ENCODE results near the gene IRAK2. TPM values are rescaled to one million over a fixed set of nuclear protein-coding genes. Genes with fewer than 3 reads are reported as not detected.

Gene IRAK2
- total RNA-seq, 1 donor from 2014 or later = 0.20 TPM

DNA sequence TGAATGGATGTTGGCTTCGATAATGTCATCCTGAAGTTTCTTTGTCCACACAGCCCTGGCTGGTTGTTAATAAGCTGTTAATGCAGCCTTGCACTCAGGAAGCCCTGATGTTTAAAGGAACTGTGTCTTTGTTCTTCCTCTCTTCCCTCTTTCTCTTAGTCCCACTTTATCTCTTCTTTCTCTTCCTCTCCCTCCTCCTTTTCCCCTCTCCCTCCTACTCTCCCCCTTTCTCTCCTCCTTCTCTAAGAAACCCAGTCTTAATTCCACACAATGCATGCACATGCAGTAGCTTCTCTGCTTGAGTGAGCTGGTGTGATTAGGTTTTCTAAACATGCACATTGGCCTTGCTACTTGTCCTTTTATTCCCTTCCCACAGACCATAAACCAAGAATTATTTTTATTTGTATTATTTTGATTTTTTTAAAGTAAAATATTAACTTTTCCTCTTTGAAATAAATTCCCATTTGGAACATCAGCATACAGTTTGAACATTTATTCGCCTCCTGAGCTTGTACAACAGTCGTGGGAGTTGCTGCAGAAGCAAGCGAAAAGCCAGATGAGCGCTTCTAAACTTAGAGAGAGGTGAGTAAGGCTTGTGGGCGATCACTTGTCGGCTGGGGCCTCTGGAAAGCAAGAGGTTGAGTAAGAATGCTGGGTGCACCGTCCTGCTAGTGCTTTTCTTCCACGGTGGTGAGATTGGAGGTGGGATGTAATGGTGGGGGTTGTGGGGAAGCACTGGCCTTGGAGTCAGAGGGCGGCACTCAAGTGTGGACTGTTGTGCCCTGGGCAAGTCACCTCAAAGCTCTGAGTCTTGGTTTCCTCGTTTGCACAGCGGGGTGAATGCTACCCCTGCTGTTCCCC lies 120.8 kb downstream of the IRAK2 start:
- TF ChIP-seq, protein P1, sequence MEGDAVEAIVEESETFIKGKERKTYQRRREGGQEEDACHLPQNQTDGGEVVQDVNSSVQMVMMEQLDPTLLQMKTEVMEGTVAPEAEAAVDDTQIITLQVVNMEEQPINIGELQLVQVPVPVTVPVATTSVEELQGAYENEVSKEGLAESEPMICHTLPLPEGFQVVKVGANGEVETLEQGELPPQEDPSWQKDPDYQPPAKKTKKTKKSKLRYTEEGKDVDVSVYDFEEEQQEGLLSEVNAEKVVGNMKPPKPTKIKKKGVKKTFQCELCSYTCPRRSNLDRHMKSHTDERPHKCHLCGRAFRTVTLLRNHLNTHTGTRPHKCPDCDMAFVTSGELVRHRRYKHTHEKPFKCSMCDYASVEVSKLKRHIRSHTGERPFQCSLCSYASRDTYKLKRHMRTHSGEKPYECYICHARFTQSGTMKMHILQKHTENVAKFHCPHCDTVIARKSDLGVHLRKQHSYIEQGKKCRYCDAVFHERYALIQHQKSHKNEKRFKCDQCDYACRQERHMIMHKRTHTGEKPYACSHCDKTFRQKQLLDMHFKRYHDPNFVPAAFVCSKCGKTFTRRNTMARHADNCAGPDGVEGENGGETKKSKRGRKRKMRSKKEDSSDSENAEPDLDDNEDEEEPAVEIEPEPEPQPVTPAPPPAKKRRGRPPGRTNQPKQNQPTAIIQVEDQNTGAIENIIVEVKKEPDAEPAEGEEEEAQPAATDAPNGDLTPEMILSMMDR (IDR thresholded peaks at IDR 0.05; ENCODE audit: partially characterized antibody, unreplicated experiment) = no peak
- H3K36me3 Mint-ChIP-seq (ENCODE audit: unreplicated experiment) = no peaks in the 10 kb centered on the region
- peaks cover 1% of the 10 kb centered on the region for H3K9me3 Mint-ChIP-seq (ENCODE audit: unreplicated experiment)
- H3K4me1 Mint-ChIP-seq (ENCODE audit: low read depth, unreplicated experiment) = peaks cover 6% of the 10 kb centered on the region
- H3K27ac Mint-ChIP-seq (ENCODE audit: unreplicated experiment) = no peak overlapping the region
- no peak for DNase-seq
- no peak overlapping the region for H3K4me3 Mint-ChIP-seq (ENCODE audit: unreplicated experiment)
- peaks cover 2% of the 10 kb centered on the region for H3K27me3 Mint-ChIP-seq (ENCODE audit: unreplicated experiment)

DNA sequence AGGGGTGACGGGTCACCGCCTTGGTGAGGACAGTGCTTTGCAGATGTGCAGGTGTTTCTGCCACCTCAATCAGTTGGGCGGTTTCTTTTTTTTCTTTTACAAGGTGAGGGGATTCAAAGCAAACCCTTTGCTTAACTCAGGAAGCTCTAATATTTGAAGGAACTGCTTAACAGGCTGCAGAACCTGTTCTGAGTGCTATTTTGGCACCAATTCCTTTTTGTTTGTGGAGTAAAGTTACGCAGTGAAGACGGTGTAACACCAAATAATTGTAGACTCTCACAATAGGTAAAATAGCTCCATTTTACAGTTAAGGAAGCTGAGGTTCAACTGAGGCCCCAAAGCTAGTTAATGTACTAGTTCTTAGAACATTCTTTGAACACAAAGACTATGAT lies 121.4 kb downstream of the IRAK2 start:
- no peak overlapping the region for H3K27ac Mint-ChIP-seq (ENCODE audit: unreplicated experiment)
- no peak for DNase-seq
- TF ChIP-seq, protein P1 (IDR thresholded peaks at IDR 0.05; ENCODE audit: partially characterized antibody, unreplicated experiment) = no peak
- peaks cover 2% of the 10 kb centered on the region for H3K27me3 Mint-ChIP-seq (ENCODE audit: unreplicated experiment)
- peaks cover 4% of the 10 kb centered on the region for H3K9me3 Mint-ChIP-seq (ENCODE audit: unreplicated experiment)
- H3K4me1 Mint-ChIP-seq (ENCODE audit: low read depth, unreplicated experiment) = peaks cover 6% of the 10 kb centered on the region
- H3K36me3 Mint-ChIP-seq (ENCODE audit: unreplicated experiment) = no peaks in the 10 kb centered on the region
- H3K4me3 Mint-ChIP-seq (ENCODE audit: unreplicated experiment) = no peak overlapping the region

DNA sequence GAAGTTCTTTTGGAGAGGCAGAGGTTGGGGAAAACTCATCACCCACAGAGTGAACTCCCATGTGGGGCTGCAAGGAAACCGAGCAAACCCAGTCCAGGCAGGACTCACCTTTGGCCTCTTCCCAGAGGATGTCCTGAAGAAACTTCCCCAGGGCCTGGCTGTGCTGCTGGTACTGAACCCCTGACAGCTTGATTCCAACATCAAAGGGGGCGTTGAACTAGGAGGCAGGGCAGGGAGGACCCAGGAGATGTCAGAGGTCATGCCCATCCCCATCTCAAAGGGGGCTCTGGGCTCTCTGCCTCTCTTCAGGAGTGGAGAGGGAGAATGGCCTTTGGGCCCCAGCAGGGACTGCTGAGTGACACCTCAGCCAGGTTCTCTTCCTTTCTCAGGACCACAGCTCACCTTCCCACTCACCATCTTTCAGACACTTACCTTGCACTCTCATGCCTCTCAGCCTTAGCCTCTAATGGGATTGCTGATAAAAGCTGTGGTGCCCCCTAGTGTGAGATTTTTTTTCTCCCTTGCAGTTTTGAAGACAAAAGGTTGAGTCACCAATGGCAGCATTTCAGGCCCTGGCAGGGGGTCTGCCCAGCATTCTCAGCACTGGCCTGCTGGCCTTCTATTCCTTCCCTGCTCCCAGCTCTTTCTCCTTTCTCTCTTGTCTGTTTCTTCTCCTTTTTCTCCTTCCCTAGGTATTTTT lies 122.0 kb downstream of the IRAK2 start:
- peaks cover 2% of the 10 kb centered on the region for H3K27me3 Mint-ChIP-seq (ENCODE audit: unreplicated experiment)

GRCh38 chr3:10287936-10288574 lies 123.3 kb downstream of the IRAK2 start:
- no peak overlapping the region for H3K4me3 Mint-ChIP-seq (ENCODE audit: unreplicated experiment)
- H3K27ac Mint-ChIP-seq (ENCODE audit: unreplicated experiment) = no peak overlapping the region
- TF ChIP-seq, protein P1 (IDR thresholded peaks at IDR 0.05; ENCODE audit: partially characterized antibody, unreplicated experiment) = no peak
- no peak for DNase-seq
- no peaks in the 10 kb centered on the region for H3K36me3 Mint-ChIP-seq (ENCODE audit: unreplicated experiment)
- H3K9me3 Mint-ChIP-seq (ENCODE audit: unreplicated experiment) = peaks cover 4% of the 10 kb centered on the region
- peaks cover 4% of the 10 kb centered on the region for H3K27me3 Mint-ChIP-seq (ENCODE audit: unreplicated experiment)
- H3K4me1 Mint-ChIP-seq (ENCODE audit: low read depth, unreplicated experiment) = peaks cover 6% of the 10 kb centered on the region

More for the DNA sequence above, 122.0 kb downstream of the IRAK2 start:
- TF ChIP-seq, protein P1 (IDR thresholded peaks at IDR 0.05; ENCODE audit: partially characterized antibody, unreplicated experiment) = no peak
- Mint-ChIP-seq H3K4me3 (ENCODE audit: unreplicated experiment) (no peak overlapping the region), H3K36me3 (ENCODE audit: unreplicated experiment) (no peaks in the 10 kb centered on the region), H3K27ac (ENCODE audit: unreplicated experiment) (no peak overlapping the region), H3K4me1 (ENCODE audit: low read depth, unreplicated experiment) (peaks cover 6% of the 10 kb centered on the region), H3K9me3 (ENCODE audit: unreplicated experiment) (peaks cover 4% of the 10 kb centered on the region)
- no peak for DNase-seq

All from glutamatergic neuron (in vitro differentiated cells).